Activated CD4-positive, alpha-beta memory T cell treated with anti-CD3 and anti-CD28 coated beads for 36 hours (primary cell): ENCODE measurements around the gene LAMB1. TPM values are rescaled to one million over a fixed set of nuclear protein-coding genes. Genes with fewer than 3 reads are reported as not detected.

Source experiments
- CTCF ChIA-PET: fragments of 350-600 bp; sonication (Branson Sonifier 250); formaldehyde crosslinking; loops from one replicate; lab custom pipeline; 2021; ENCODE audit warnings: antibody characterized with exemption, inconsistent platforms; lab: Charles Lee
- POLR2A ChIA-PET: fragments of 350-600 bp; sonication (Branson Sonifier 250); formaldehyde crosslinking; loops from one replicate; lab custom pipeline; 2021; ENCODE audit warnings: antibody characterized with exemption; lab: Charles Lee
- DNase-seq: peaks from one replicate; pipeline ENCODE4 v3.0.0-alpha.2; 2020
- H3K27ac Mint-ChIP-seq: one replicate; pipeline ENCODE4 v1.8.0; 2021; ENCODE audit warnings: mixed read lengths
- H3K27me3 Mint-ChIP-seq: one replicate; pipeline ENCODE4 v1.8.0; 2021; ENCODE audit warnings: mixed read lengths
- H3K36me3 Mint-ChIP-seq: one replicate; pipeline ENCODE4 v1.8.0; 2021; ENCODE audit warnings: mixed read lengths
- H3K4me1 Mint-ChIP-seq: one replicate; pipeline ENCODE4 v1.8.0; 2021; ENCODE audit warnings: low read depth, mixed read lengths
- H3K4me3 Mint-ChIP-seq: one replicate; pipeline ENCODE4 v1.8.0; 2021; ENCODE audit warnings: mild to moderate bottlenecking, mixed read lengths
- H3K9me3 Mint-ChIP-seq: one replicate; pipeline ENCODE4 v1.8.0; 2021; ENCODE audit warnings: mixed read lengths
- intact Hi-C: fragments of 100-400 bp; cut with micrococcal nuclease; formaldehyde crosslinking; loops from one replicate; pipeline ENCODE4 v1.15.1; 2023
- total RNA-seq, 2 experiments: library from RNA; stranded (reverse); gene quantifications; one replicate each; pipeline ENCODE4 v1.2.3, GENCODE V29; 2021

Gene LAMB1
- total RNA-seq, 2 experiments from 2014 or later: not detected

GRCh38 chr7:107975394-107976013 is 27.5 kb downstream of the LAMB1 start:
- Mint-ChIP-seq H3K9me3 (no peaks in the 10 kb centered on the region), H3K4me1 (no peaks in the 10 kb centered on the region), H3K36me3 (no peaks in the 10 kb centered on the region), H3K4me3 (no peak overlapping the region), H3K27ac (no peak overlapping the region), H3K27me3 (peaks cover 7% of the 10 kb centered on the region)
- intact Hi-C loops: no loop called here
- POLR2A ChIA-PET: no interaction called here
- CTCF ChIA-PET: no interaction called here
- no peak for DNase-seq

DNA sequence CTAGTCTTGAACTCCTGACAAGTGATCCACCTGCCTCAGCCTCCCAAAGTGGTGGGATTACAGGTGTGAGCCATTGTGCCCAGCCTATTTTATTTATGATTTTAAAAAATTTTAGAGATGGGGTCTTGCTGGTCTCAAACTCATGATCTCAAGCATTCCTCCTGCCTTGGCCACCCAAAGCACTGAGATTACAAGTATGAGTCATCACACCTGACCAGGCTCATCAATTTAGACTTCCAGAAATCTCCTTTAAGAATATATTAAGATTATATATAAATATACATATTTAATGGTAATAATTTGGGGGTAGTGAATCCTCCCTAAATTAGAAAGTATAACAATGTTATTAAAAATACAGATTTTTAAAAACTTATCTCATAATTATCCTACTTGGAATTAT is 29.1 kb downstream of the LAMB1 start:
- ChIA-PET CTCF (no interaction called here), POLR2A (no interaction called here)
- Mint-ChIP-seq H3K4me1 (no peaks in the 10 kb centered on the region), H3K4me3 (no peak overlapping the region), H3K27me3 (peaks cover 9% of the 10 kb centered on the region), H3K36me3 (no peaks in the 10 kb centered on the region), H3K27ac (no peak overlapping the region), H3K9me3 (no peaks in the 10 kb centered on the region)
- intact Hi-C loops: no loop called here
- no peak for DNase-seq

- Mint-ChIP-seq H3K36me3 (no peaks in the 10 kb centered on the region), H3K4me1 (no peaks in the 10 kb centered on the region), H3K9me3 (no peaks in the 10 kb centered on the region), H3K4me3 (no peak overlapping the region), H3K27me3 (peaks cover 9% of the 10 kb centered on the region), H3K27ac (no peak overlapping the region)
- intact Hi-C loops: no loop called here
- ChIA-PET CTCF (interaction anchor here (0.6 kb wide), 1 partner anchor 19 kb away, joined by 3 read pairs; no protein-coding TSS in a partner anchor), POLR2A (no interaction called here)
- no peak for DNase-seq
Measured at GRCh38 chr7:107972941-107973376, 30.0 kb downstream of the LAMB1 start.

DNA sequence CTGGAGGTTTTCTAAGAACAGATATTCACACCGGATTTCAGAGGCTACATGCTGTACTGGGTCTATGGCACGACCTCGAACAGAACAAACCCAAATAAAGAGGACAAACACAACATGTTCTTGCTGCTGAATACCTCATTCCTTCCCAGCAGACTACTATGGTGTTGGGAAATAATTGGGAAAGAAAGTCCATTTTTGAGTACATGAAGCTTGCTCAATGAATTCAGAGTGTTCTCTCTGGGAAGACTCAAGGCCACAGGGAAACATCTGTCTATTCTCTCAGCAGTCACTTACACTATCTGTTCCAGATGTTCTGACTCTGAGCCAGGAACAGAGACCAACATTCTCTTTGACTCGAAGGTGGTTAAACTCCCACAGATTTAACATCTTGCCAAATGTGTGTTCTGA is 30.9 kb downstream of the LAMB1 start:
- ChIA-PET POLR2A (no interaction called here), CTCF (interaction anchor here (0.6 kb wide), 1 partner anchor 18 kb away, joined by 3 read pairs; no protein-coding TSS in a partner anchor)
- intact Hi-C loops: no loop called here
- no peak overlapping the region for H3K27ac Mint-ChIP-seq
- no peak overlapping the region for H3K4me3 Mint-ChIP-seq
- H3K9me3 Mint-ChIP-seq: no peaks in the 10 kb centered on the region
- DNase-seq: no peak
- no peaks in the 10 kb centered on the region for H3K36me3 Mint-ChIP-seq
- H3K4me1 Mint-ChIP-seq: no peaks in the 10 kb centered on the region
- peaks cover 9% of the 10 kb centered on the region for H3K27me3 Mint-ChIP-seq

GRCh38 chr7:107971613-107972012 is 31.3 kb downstream of the LAMB1 start:
- ChIA-PET CTCF (no interaction called here), POLR2A (no interaction called here)
- intact Hi-C loops: no loop called here
- no peaks in the 10 kb centered on the region for H3K4me1 Mint-ChIP-seq
- no peak overlapping the region for H3K4me3 Mint-ChIP-seq
- H3K9me3 Mint-ChIP-seq: no peaks in the 10 kb centered on the region
- no peak for DNase-seq
- H3K36me3 Mint-ChIP-seq: no peaks in the 10 kb centered on the region
- no peak overlapping the region for H3K27ac Mint-ChIP-seq
- H3K27me3 Mint-ChIP-seq: peaks cover 9% of the 10 kb centered on the region

DNA sequence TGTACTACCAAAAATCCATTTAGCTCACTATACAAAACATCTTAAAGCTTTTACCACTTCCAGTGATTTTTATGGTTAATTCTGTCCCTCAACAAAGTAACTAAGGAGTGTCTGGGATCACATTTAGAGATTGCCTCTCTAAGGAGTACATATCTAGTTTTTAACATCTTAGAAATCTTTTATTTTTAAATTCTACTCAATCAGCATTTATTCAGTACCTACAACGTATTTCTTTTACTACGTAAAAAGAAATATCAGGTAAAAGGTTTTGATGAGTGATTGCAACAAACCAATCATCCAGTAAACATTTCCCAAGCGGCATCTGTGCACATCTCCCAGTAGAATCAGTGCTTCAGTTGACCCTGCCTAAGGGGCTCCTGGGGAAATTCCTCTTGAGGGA is 31.9 kb downstream of the LAMB1 start:
- H3K27ac Mint-ChIP-seq: no peak overlapping the region
- H3K9me3 Mint-ChIP-seq: no peaks in the 10 kb centered on the region
- H3K27me3 Mint-ChIP-seq: peaks cover 9% of the 10 kb centered on the region
- H3K4me1 Mint-ChIP-seq: no peaks in the 10 kb centered on the region
- DNase-seq: no peak
- POLR2A ChIA-PET: no interaction called here
- intact Hi-C loops: no loop called here
- no peak overlapping the region for H3K4me3 Mint-ChIP-seq
- H3K36me3 Mint-ChIP-seq: no peaks in the 10 kb centered on the region
- CTCF ChIA-PET: no interaction called here

GRCh38 chr7:107969856-107970255 is 33.1 kb downstream of the LAMB1 start:
- no peak for DNase-seq
- CTCF ChIA-PET: no interaction called here
- Mint-ChIP-seq H3K27me3 (peaks cover 6% of the 10 kb centered on the region), H3K9me3 (no peaks in the 10 kb centered on the region), H3K4me3 (no peak overlapping the region), H3K4me1 (no peaks in the 10 kb centered on the region), H3K27ac (no peak overlapping the region), H3K36me3 (no peaks in the 10 kb centered on the region)
- POLR2A ChIA-PET: no interaction called here
- intact Hi-C loops: no loop called here

- POLR2A ChIA-PET: no interaction called here
- H3K27ac Mint-ChIP-seq: no peak overlapping the region
- no peaks in the 10 kb centered on the region for H3K4me1 Mint-ChIP-seq
- H3K9me3 Mint-ChIP-seq: no peaks in the 10 kb centered on the region
- CTCF ChIA-PET: no interaction called here
- no peak overlapping the region for H3K4me3 Mint-ChIP-seq
- H3K27me3 Mint-ChIP-seq: peaks cover 6% of the 10 kb centered on the region
- no peaks in the 10 kb centered on the region for H3K36me3 Mint-ChIP-seq
- intact Hi-C loops: no loop called here
- DNase-seq: no peak
Measured at GRCh38 chr7:107968449-107968848, 34.5 kb downstream of the LAMB1 start.

DNA sequence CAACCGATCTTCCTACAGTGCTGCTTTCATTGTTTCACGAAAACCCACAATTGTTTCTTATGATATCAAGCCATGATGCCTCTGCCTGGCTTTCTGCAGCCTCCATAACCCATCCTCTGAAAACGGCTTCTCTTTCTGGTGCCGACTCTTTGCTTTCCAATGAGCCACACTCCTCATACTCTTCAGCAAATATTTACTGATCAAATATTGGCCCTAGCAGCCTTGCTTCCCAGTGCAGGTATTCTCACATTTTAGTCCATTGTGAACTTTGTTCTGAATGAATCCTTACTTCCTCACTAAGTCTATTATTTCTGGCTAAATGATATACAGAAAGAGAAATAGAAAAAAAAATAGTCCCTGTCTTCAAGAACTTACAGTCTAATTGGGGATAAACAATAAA is 35.5 kb downstream of the LAMB1 start:
- ChIA-PET POLR2A (no interaction called here), CTCF (no interaction called here)
- no peaks in the 10 kb centered on the region for H3K36me3 Mint-ChIP-seq
- no peaks in the 10 kb centered on the region for H3K4me1 Mint-ChIP-seq
- DNase-seq: no peak
- intact Hi-C loops: no loop called here
- no peak overlapping the region for H3K27ac Mint-ChIP-seq
- H3K4me3 Mint-ChIP-seq: no peak overlapping the region
- H3K9me3 Mint-ChIP-seq: no peaks in the 10 kb centered on the region
- peaks cover 2% of the 10 kb centered on the region for H3K27me3 Mint-ChIP-seq

- Mint-ChIP-seq H3K4me3 (no peak overlapping the region), H3K27me3 (peaks cover 2% of the 10 kb centered on the region), H3K27ac (no peak overlapping the region), H3K4me1 (no peaks in the 10 kb centered on the region), H3K36me3 (no peaks in the 10 kb centered on the region), H3K9me3 (no peaks in the 10 kb centered on the region)
- POLR2A ChIA-PET: no interaction called here
- CTCF ChIA-PET: no interaction called here
- intact Hi-C loops: no loop called here
- DNase-seq: no peak
Measured at GRCh38 chr7:107966711-107967110, 36.2 kb downstream of the LAMB1 start.

DNA sequence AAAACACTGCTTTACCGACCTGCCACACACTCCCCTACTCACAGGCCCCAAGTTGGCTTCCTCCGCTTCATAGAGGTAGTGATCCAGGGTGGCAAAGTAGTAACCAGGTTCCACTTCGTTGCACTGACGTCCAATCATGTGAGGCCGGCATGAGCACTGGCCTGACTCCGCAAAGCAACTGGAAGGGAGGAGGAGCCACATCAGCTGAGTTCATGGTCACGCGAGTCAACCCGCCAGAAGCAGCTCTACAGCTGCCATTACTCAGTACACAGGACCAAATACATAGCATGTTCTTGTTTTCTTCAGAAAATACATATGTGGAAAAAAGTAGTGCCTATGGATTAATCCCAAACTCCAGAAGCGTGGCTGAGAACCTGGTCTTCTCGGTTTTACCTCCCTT is 38.5 kb downstream of the LAMB1 start:
- POLR2A ChIA-PET: no interaction called here
- intact Hi-C loops: no loop called here
- DNase-seq: no peak
- H3K9me3 Mint-ChIP-seq: no peaks in the 10 kb centered on the region
- CTCF ChIA-PET: no interaction called here
- no peaks in the 10 kb centered on the region for H3K4me1 Mint-ChIP-seq
- H3K4me3 Mint-ChIP-seq: no peak overlapping the region
- no peak overlapping the region for H3K27ac Mint-ChIP-seq
- H3K36me3 Mint-ChIP-seq: no peaks in the 10 kb centered on the region
- peaks cover 2% of the 10 kb centered on the region for H3K27me3 Mint-ChIP-seq

- DNase-seq: no peak
- peaks cover 6% of the 10 kb centered on the region for H3K27me3 Mint-ChIP-seq
- ChIA-PET POLR2A (no interaction called here), CTCF (no interaction called here)
- intact Hi-C loops: no loop called here
- H3K4me3 Mint-ChIP-seq: no peak overlapping the region
- H3K4me1 Mint-ChIP-seq: no peaks in the 10 kb centered on the region
- H3K9me3 Mint-ChIP-seq: no peaks in the 10 kb centered on the region
- no peak overlapping the region for H3K27ac Mint-ChIP-seq
- H3K36me3 Mint-ChIP-seq: no peaks in the 10 kb centered on the region
Measured at GRCh38 chr7:107962817-107963216, 40.1 kb downstream of the LAMB1 start.

- Mint-ChIP-seq H3K36me3 (no peaks in the 10 kb centered on the region), H3K4me3 (no peak overlapping the region), H3K9me3 (no peaks in the 10 kb centered on the region), H3K27ac (no peak overlapping the region), H3K27me3 (peaks cover 9% of the 10 kb centered on the region), H3K4me1 (no peaks in the 10 kb centered on the region)
- POLR2A ChIA-PET: no interaction called here
- no peak for DNase-seq
- CTCF ChIA-PET: no interaction called here
- intact Hi-C loops: no loop called here
Measured at GRCh38 chr7:107961405-107961804, 41.6 kb downstream of the LAMB1 start.
